SK-N-SH treated with all-trans-retinoic acid at 6 μM for 48 hours (cell line): ENCODE measurements around the gene CHPF.

Experiments used
- ATAC-seq: fragments of 200-7000 bp; cut with Tn5 transposase; 3 replicates; pipeline ENCODE4 v1.9.1; 2020; ENCODE audit warnings: mild to moderate bottlenecking, moderate library complexity
- BACH2 ChIP-seq: fragments of 250-450 bp; sonication (Bioruptor Pico); IDR thresholded peaks from 2 replicates; pipeline ENCODE4 v1.9.0; 2021; ENCODE audit warnings: mild to moderate bottlenecking, borderline replicate concordance
- GLIS3 ChIP-seq: fragments of 250-450 bp; sonication (Bioruptor Pico); IDR thresholded peaks from 2 replicates; pipeline ENCODE4 v1.5.0; 2020; ENCODE audit warnings: mild to moderate bottlenecking, moderate library complexity
- PPARA ChIP-seq: fragments of 250-450 bp; sonication (Bioruptor Pico); IDR thresholded peaks from 2 replicates; pipeline ENCODE4 v1.5.0; 2020; ENCODE audit warnings: mild to moderate bottlenecking, borderline replicate concordance
- RARB ChIP-seq: fragments of 250-450 bp; sonication (Bioruptor Pico); IDR thresholded peaks from 2 replicates; pipeline ENCODE4 v1.8.0; 2021; ENCODE audit warnings: mild to moderate bottlenecking, moderate library complexity
- SNAI2 ChIP-seq: fragments of 250-450 bp; sonication (Bioruptor Pico); IDR thresholded peaks from 2 replicates; pipeline ENCODE4 v1.5.0; 2020; ENCODE audit warnings: mild to moderate bottlenecking, moderate library complexity
- TCF4 ChIP-seq: fragments of 250-450 bp; sonication (Bioruptor Pico); IDR thresholded peaks from 2 replicates; pipeline ENCODE4 v1.8.0; 2021; ENCODE audit warnings: mild to moderate bottlenecking, moderate library complexity, borderline replicate concordance
- TOX ChIP-seq: fragments of 250-450 bp; sonication (Bioruptor Pico); IDR thresholded peaks from 2 replicates; pipeline ENCODE4 v1.8.0; 2021; ENCODE audit warnings: mild to moderate bottlenecking, moderate library complexity, borderline replicate concordance
- ZC3H10 ChIP-seq: fragments of 250-450 bp; sonication (Bioruptor Pico); IDR thresholded peaks from 2 replicates; pipeline ENCODE4 v1.5.1; 2021; ENCODE audit warnings: mild to moderate bottlenecking, moderate library complexity
- ZFP3 ChIP-seq: fragments of 250-450 bp; sonication (Bioruptor Pico); IDR thresholded peaks from 2 replicates; pipeline ENCODE4 v1.5.0; 2020; ENCODE audit warnings: mild to moderate bottlenecking, moderate library complexity
- ZFP30 ChIP-seq: fragments of 450-650 bp; formaldehyde crosslinking; IDR thresholded peaks from 2 replicates; pipeline ENCODE4 v1.5.0; 2022; ENCODE audit warnings: mild to moderate bottlenecking, moderate library complexity
- ZNF565 ChIP-seq: fragments of 450-650 bp; formaldehyde crosslinking; conservative IDR thresholded peaks from 2 replicates; pipeline ENCODE4 v1.5.0; 2020; ENCODE audit warnings: low read depth, mild to moderate bottlenecking, moderate library complexity
- ZNF70 ChIP-seq: fragments of 450-650 bp; formaldehyde crosslinking; IDR thresholded peaks from 2 replicates; pipeline ENCODE4 v1.5.0; 2020; ENCODE audit warnings: mild to moderate bottlenecking, moderate library complexity
- ZNF8 ChIP-seq: fragments of 450-650 bp; formaldehyde crosslinking; IDR thresholded peaks from 2 replicates; pipeline ENCODE4 v1.5.0; 2020; ENCODE audit warnings: mild to moderate bottlenecking, moderate library complexity
- TF ChIP-seq, protein P1 (sequence below): fragments of 250-450 bp; sonication (Bioruptor Pico); IDR thresholded peaks from 2 replicates; pipeline ENCODE4 v1.8.0; 2020; ENCODE audit warnings: mild to moderate bottlenecking, moderate library complexity, borderline replicate concordance
- TF ChIP-seq, protein P2 (sequence below): fragments of 250-450 bp; sonication (Bioruptor Pico); IDR thresholded peaks from 2 replicates; pipeline ENCODE4 v1.5.1; 2021; ENCODE audit warnings: mild to moderate bottlenecking, moderate library complexity
- TF ChIP-seq, protein P3 (sequence below): fragments of 250-450 bp; sonication (Bioruptor Pico); IDR thresholded peaks from 2 replicates; pipeline ENCODE4 v1.5.1; 2020; ENCODE audit warnings: low read depth, mild to moderate bottlenecking, moderate library complexity
- TF ChIP-seq, protein P4 (sequence below): fragments of 250-450 bp; sonication (Bioruptor Pico); IDR thresholded peaks from 2 replicates; pipeline ENCODE4 v1.5.0; 2020; ENCODE audit warnings: mild to moderate bottlenecking, moderate library complexity
- TF ChIP-seq, protein P5 (sequence below): fragments of 250-450 bp; sonication (Bioruptor Pico); IDR thresholded peaks from 2 replicates; pipeline ENCODE4 v1.8.0; 2021; ENCODE audit warnings: low read depth, mild to moderate bottlenecking, moderate library complexity, borderline replicate concordance

The CHPF gene

DNA sequence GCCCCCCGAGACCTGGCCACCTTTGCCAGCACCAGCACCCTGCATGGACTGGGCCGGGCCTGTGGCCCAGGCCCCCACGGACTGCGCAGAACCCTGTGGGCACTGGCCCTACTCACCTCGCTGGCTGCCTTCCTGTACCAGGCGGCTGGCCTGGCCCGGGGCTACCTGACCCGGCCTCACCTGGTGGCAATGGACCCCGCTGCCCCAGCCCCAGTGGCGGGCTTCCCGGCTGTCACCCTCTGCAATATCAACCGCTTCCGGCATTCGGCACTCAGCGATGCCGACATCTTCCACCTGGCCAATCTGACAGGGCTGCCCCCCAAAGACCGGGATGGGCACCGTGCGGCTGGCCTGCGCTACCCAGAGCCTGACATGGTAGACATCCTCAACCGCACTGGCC, 28.8 kb downstream of the CHPF start:
- TF ChIP-seq PPARA (CRISPR knock-in tag), result no peak
- no peak for TF ChIP-seq ZC3H10
- TF ChIP-seq RARB (CRISPR knock-in tag), result no peak
- TF ChIP-seq, protein P1, sequence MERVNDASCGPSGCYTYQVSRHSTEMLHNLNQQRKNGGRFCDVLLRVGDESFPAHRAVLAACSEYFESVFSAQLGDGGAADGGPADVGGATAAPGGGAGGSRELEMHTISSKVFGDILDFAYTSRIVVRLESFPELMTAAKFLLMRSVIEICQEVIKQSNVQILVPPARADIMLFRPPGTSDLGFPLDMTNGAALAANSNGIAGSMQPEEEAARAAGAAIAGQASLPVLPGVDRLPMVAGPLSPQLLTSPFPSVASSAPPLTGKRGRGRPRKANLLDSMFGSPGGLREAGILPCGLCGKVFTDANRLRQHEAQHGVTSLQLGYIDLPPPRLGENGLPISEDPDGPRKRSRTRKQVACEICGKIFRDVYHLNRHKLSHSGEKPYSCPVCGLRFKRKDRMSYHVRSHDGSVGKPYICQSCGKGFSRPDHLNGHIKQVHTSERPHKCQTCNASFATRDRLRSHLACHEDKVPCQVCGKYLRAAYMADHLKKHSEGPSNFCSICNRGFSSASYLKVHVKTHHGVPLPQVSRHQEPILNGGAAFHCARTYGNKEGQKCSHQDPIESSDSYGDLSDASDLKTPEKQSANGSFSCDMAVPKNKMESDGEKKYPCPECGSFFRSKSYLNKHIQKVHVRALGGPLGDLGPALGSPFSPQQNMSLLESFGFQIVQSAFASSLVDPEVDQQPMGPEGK (CRISPR knock-in tag), result no peak
- TF ChIP-seq ZNF565 (CRISPR knock-in tag), result no peak
- TF ChIP-seq GLIS3 (CRISPR knock-in tag), result no peak
- no peak for TF ChIP-seq ZNF8 (CRISPR knock-in tag)
- TF ChIP-seq TCF4 (CRISPR knock-in tag), result no peak
- TF ChIP-seq BACH2 (CRISPR knock-in tag), result no peak
- TF ChIP-seq, protein P2, sequence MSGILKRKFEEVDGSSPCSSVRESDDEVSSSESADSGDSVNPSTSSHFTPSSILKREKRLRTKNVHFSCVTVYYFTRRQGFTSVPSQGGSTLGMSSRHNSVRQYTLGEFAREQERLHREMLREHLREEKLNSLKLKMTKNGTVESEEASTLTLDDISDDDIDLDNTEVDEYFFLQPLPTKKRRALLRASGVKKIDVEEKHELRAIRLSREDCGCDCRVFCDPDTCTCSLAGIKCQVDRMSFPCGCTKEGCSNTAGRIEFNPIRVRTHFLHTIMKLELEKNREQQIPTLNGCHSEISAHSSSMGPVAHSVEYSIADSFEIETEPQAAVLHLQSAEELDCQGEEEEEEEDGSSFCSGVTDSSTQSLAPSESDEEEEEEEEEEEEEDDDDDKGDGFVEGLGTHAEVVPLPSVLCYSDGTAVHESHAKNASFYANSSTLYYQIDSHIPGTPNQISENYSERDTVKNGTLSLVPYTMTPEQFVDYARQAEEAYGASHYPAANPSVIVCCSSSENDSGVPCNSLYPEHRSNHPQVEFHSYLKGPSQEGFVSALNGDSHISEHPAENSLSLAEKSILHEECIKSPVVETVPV (CRISPR knock-in tag), result no peak
- TF ChIP-seq, protein P3, sequence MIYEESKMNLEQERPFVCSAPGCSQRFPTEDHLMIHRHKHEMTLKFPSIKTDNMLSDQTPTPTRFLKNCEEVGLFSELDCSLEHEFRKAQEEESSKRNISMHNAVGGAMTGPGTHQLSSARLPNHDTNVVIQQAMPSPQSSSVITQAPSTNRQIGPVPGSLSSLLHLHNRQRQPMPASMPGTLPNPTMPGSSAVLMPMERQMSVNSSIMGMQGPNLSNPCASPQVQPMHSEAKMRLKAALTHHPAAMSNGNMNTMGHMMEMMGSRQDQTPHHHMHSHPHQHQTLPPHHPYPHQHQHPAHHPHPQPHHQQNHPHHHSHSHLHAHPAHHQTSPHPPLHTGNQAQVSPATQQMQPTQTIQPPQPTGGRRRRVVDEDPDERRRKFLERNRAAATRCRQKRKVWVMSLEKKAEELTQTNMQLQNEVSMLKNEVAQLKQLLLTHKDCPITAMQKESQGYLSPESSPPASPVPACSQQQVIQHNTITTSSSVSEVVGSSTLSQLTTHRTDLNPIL (CRISPR knock-in tag), result no peak
- no peak for TF ChIP-seq TOX (CRISPR knock-in tag)
- no peak for TF ChIP-seq SNAI2 (CRISPR knock-in tag)
- TF ChIP-seq, protein P4, sequence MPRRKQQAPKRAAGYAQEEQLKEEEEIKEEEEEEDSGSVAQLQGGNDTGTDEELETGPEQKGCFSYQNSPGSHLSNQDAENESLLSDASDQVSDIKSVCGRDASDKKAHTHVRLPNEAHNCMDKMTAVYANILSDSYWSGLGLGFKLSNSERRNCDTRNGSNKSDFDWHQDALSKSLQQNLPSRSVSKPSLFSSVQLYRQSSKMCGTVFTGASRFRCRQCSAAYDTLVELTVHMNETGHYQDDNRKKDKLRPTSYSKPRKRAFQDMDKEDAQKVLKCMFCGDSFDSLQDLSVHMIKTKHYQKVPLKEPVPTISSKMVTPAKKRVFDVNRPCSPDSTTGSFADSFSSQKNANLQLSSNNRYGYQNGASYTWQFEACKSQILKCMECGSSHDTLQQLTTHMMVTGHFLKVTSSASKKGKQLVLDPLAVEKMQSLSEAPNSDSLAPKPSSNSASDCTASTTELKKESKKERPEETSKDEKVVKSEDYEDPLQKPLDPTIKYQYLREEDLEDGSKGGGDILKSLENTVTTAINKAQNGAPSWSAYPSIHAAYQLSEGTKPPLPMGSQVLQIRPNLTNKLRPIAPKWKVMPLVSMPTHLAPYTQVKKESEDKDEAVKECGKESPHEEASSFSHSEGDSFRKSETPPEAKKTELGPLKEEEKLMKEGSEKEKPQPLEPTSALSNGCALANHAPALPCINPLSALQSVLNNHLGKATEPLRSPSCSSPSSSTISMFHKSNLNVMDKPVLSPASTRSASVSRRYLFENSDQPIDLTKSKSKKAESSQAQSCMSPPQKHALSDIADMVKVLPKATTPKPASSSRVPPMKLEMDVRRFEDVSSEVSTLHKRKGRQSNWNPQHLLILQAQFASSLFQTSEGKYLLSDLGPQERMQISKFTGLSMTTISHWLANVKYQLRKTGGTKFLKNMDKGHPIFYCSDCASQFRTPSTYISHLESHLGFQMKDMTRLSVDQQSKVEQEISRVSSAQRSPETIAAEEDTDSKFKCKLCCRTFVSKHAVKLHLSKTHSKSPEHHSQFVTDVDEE (CRISPR knock-in tag), result no peak
- no peak for TF ChIP-seq ZFP3 (CRISPR knock-in tag)
- TF ChIP-seq, protein P5, sequence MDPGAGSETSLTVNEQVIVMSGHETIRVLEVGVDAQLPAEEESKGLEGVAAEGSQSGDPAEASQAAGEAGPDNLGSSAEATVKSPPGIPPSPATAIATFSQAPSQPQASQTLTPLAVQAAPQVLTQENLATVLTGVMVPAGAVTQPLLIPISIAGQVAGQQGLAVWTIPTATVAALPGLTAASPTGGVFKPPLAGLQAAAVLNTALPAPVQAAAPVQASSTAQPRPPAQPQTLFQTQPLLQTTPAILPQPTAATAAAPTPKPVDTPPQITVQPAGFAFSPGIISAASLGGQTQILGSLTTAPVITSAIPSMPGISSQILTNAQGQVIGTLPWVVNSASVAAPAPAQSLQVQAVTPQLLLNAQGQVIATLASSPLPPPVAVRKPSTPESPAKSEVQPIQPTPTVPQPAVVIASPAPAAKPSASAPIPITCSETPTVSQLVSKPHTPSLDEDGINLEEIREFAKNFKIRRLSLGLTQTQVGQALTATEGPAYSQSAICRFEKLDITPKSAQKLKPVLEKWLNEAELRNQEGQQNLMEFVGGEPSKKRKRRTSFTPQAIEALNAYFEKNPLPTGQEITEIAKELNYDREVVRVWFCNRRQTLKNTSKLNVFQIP (CRISPR knock-in tag), result no peak
- ATAC-seq, result peak; percentile 1; the same call in 1 of the 3 replicates

DNA sequence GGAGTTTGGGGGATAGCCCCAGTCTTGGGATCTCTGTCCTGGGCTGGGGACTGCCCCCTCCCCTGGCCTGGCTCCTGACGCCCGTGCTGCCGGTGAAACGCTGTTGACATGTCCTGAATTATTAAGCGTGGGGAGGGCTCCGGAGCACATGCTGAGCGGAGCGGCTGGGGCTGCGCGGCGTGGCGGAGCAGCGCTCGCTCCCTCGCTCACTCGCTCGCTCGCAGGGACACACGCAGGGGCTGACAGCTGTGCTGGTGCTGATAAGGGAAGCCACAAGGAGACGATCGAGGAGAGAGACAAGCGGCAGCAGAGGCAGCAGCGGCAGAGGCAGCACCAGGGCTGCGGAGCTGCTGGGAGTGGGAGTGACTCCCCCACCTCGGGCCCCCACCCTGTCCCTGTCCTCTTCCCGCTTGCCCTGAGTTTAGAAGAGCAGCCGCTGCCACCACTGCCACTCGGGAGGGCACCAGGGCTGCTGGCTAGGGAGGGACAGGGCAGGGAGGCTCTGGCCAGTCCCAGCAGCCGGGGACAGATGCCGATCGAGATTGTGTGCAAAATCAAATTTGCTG, 29.3 kb downstream of the CHPF start, which contains the start of gene ASIC4:
ASIC4 (plus strand) TSS at position 287 of the 566 bp plus-strand sequence; CDS start at position 530, 243 bp downstream.
- TF ChIP-seq, protein P1 (CRISPR knock-in tag), result no peak
- no peak for TF ChIP-seq ZNF70 (CRISPR knock-in tag)
- TF ChIP-seq ZFP30 (CRISPR knock-in tag), result no peak
- TF ChIP-seq BACH2 (CRISPR knock-in tag), result no peak
- TF ChIP-seq, protein P2 (CRISPR knock-in tag), result no peak
- peak; percentile 38; the same call in 1 of the 2 replicates for TF ChIP-seq TCF4 (CRISPR knock-in tag)
- TF ChIP-seq, all 23 proteins: peak for 1
- peak; percentile 14 for ATAC-seq
